GM21381 (cell line): ENCODE results near the gene TEX30.

Experiments
- ATAC-seq: cut with Tn5 transposase; IDR thresholded peaks from one replicate; pipeline ENCODE4 v1.9.1; 2021; ENCODE audit warnings: mild to moderate bottlenecking, moderate library complexity; ENCODE audit not compliant: unreplicated experiment

TEX30 gene

DNA sequence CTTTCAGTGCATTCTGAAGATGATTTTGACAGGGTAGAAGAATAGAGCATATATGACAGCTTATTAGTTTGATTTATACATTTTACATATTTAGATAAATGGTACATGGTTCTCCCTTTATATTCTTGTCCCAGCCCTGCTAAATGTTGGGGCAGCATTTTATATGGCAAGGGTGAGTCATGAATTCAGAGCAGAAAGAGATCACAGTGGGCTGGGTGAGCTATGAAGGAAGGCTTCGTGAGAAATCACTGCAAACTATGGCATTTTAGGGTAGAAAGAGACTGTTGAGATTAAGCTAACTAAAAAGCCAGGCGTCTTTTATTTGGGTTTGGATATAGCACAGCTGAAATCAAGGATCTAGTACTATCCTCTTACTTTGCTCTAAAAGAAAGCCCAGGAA is 54.8 kb downstream of the TEX30 start:
- ATAC-seq: no peak
